Calu3 (cell line): ENCODE results near the gene RHOH. TPM values are rescaled to one million over a fixed set of nuclear protein-coding genes. Genes with fewer than 3 reads are reported as not detected.

ENCODE experiments used
- BruUV-seq: library from RNA; stranded (reverse); fragments of 400-500 nt; replicated peaks from 2 replicates; lab custom pipeline; 2021; lab: Mats Ljungman, UMichigan
- CTCF ChIA-PET: fragments of 300-600 bp; sonication (Branson Sonifier 250); formaldehyde crosslinking; loops from one replicate; lab custom pipeline; 2022; ENCODE audit warnings: antibody characterized with exemption; lab: Charles Lee
- DNase-seq: peaks from one replicate; pipeline ENCODE4 v3.0.0; 2022
- H3K27ac Mint-ChIP-seq: one replicate; pipeline ENCODE4 v1.8.0; 2022; ENCODE audit warnings: mixed read lengths; ENCODE audit not compliant: unreplicated experiment
- H3K27me3 Mint-ChIP-seq: one replicate; pipeline ENCODE4 v1.8.0; 2022; ENCODE audit warnings: mixed read lengths; ENCODE audit not compliant: unreplicated experiment
- H3K36me3 Mint-ChIP-seq: one replicate; pipeline ENCODE4 v1.8.0; 2022; ENCODE audit warnings: mild to moderate bottlenecking, moderate library complexity, mixed read lengths; ENCODE audit not compliant: insufficient read depth, unreplicated experiment
- H3K4me1 Mint-ChIP-seq: one replicate; pipeline ENCODE4 v1.8.0; 2022; ENCODE audit warnings: mild to moderate bottlenecking, low read depth, mixed read lengths; ENCODE audit not compliant: unreplicated experiment
- H3K4me3 Mint-ChIP-seq: one replicate; pipeline ENCODE4 v1.8.0; 2022; ENCODE audit warnings: mild to moderate bottlenecking, low read depth, moderate library complexity, mixed read lengths; ENCODE audit not compliant: unreplicated experiment
- H3K9me3 Mint-ChIP-seq: one replicate; pipeline ENCODE4 v1.8.0; 2022; ENCODE audit warnings: low read depth, mixed read lengths; ENCODE audit not compliant: unreplicated experiment
- intact Hi-C: fragments of 100-400 bp; cut with micrococcal nuclease; formaldehyde crosslinking; loops from one replicate; pipeline ENCODE4 v1.10.0; 2022; ENCODE audit not compliant: unreplicated experiment
- total RNA-seq: library from RNA; stranded (reverse); gene quantifications from 2 replicates; pipeline ENCODE4 v1.2.3, GENCODE V29; 2022
- TF ChIP-seq, protein P1 (sequence below): fragments of 200-600 bp; IDR thresholded peaks from one replicate; pipeline ENCODE4 v1.8.0; 2022; ENCODE audit warnings: antibody characterized with exemption; ENCODE audit not compliant: unreplicated experiment

The RHOH gene
- total RNA-seq, 1 experiment from 2014 or later = not detected

DNA sequence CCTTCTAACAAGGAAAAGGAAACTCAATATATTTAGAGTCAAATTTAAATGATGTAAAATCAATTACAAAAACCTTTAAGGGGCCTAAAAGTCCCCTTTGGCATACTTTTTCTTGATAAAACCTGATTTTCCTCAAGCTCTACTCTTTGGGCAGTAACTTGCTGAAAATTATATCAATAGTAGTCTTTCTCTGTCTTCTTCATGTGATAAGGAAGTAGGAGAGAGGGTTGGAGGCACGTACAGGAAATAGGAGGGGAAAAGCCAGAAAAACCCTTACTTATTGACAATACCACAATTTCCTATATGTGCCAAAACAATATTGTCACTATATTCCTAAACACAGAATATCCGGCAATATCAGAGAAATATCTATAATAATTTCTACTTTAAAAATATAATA, 9.6 kb downstream of the RHOH start:
- TF ChIP-seq, protein P1, sequence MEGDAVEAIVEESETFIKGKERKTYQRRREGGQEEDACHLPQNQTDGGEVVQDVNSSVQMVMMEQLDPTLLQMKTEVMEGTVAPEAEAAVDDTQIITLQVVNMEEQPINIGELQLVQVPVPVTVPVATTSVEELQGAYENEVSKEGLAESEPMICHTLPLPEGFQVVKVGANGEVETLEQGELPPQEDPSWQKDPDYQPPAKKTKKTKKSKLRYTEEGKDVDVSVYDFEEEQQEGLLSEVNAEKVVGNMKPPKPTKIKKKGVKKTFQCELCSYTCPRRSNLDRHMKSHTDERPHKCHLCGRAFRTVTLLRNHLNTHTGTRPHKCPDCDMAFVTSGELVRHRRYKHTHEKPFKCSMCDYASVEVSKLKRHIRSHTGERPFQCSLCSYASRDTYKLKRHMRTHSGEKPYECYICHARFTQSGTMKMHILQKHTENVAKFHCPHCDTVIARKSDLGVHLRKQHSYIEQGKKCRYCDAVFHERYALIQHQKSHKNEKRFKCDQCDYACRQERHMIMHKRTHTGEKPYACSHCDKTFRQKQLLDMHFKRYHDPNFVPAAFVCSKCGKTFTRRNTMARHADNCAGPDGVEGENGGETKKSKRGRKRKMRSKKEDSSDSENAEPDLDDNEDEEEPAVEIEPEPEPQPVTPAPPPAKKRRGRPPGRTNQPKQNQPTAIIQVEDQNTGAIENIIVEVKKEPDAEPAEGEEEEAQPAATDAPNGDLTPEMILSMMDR = no peak
- Mint-ChIP-seq H3K9me3 (no peaks in the 10 kb centered on the region), H3K36me3 (no peaks in the 10 kb centered on the region), H3K27me3 (no peaks in the 10 kb centered on the region), H3K27ac (no peak overlapping the region), H3K4me3 (no peak overlapping the region), H3K4me1 (no peaks in the 10 kb centered on the region)
- no TSS peak for BruUV-seq
- intact Hi-C loops = no loop called here
- CTCF ChIA-PET = no interaction called here
- no peak for DNase-seq

DNA sequence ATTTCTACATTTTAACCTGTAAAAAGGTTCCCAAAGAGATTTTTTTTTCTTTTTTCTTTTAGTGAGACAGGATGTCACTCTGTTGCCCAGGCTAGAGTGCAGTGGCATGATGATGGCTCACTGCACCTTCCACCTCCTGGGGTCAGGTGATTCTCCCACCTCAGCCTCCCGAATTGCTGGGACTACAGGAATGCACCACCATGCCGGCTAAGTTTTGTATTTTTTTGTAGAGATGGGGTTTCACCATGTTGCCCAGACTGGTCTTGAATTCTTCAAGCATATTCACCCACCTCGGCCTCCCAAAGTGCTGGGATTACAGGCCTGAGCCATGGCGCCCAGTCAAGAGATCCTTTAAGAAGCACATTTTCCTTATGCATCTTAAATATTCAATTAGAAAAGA, 12.6 kb downstream of the RHOH start:
- H3K27ac Mint-ChIP-seq = no peak overlapping the region
- no peak overlapping the region for H3K4me3 Mint-ChIP-seq
- TF ChIP-seq, protein P1 = no peak
- no peaks in the 10 kb centered on the region for H3K4me1 Mint-ChIP-seq
- intact Hi-C loops = no loop called here
- H3K36me3 Mint-ChIP-seq = no peaks in the 10 kb centered on the region
- H3K27me3 Mint-ChIP-seq = no peaks in the 10 kb centered on the region
- CTCF ChIA-PET = no interaction called here
- H3K9me3 Mint-ChIP-seq = no peaks in the 10 kb centered on the region
- no peak for DNase-seq
- BruUV-seq = no TSS peak

DNA sequence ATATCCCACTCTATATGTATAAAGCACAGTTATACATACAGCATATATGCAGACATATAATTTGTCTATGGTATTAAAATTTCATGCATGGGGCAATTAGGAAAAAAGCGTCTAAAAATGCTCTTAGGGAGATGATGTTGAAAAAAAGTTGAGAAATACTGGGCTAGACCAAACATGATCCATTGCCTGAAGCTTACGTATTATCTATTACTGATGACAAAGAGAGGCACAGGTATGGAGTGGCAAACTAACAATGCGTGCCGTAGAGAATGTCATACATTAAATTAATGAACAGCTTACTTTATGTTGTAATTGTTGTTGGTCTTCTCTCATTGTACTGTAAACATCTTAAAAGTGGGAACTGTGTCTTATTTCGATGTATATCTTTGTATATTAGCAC, 13.9 kb downstream of the RHOH start:
- BruUV-seq = no TSS peak
- Mint-ChIP-seq H3K9me3 (no peaks in the 10 kb centered on the region), H3K4me1 (no peaks in the 10 kb centered on the region), H3K27me3 (no peaks in the 10 kb centered on the region), H3K27ac (no peak overlapping the region), H3K36me3 (no peaks in the 10 kb centered on the region), H3K4me3 (no peak overlapping the region)
- TF ChIP-seq, protein P1 = no peak
- intact Hi-C loops = no loop called here
- CTCF ChIA-PET = no interaction called here
- DNase-seq = no peak

DNA sequence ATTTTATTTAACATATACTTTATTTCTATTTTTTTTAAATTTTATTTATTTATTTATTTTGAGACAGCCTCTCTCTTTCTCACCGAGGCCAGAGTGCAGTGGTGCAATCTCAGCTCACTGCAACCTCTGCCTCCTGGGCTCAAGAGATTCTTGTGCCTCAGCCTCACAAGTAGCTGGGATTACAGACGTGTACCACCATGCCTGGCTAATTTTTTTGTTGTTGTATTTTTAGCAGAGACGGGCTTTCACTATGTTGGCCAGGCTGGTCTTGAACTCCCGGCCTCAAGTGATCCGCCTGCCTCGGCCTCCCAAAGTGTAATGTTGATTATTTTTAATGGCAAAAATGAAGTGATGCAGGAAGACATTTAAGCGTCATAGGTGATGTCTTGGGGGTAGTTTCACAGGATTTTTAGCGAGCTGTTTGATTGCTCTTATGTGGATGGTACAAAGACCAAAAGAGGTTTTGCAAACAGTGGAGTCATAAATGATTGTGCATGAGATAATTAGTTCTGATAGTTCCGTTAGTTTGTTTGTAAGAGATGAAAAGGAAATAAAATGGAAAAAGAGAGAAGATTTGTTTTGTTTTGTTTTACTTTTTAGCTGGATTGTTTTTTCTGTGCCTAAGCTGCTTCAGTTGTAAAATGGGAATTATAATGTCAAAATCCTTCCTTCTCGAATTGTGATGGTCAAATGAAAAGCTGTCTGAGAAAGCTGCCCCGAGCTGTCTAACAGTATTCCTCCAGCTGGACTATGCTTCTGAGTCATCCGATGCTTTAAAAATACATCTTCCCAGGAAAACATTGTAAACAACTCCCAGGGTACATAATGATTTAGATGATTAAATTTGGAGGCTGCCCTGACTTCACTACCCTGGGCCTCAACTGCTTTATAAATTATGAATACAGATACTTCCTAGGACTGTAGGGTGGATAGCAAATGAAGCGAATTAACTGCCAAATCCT, 14.7 kb downstream of the RHOH start:
- no peak overlapping the region for H3K4me3 Mint-ChIP-seq
- no peak overlapping the region for H3K27ac Mint-ChIP-seq
- H3K27me3 Mint-ChIP-seq = no peaks in the 10 kb centered on the region
- no TSS peak for BruUV-seq
- TF ChIP-seq, protein P1 = no peak
- intact Hi-C loops = no loop called here
- no peaks in the 10 kb centered on the region for H3K4me1 Mint-ChIP-seq
- CTCF ChIA-PET = no interaction called here
- H3K9me3 Mint-ChIP-seq = no peaks in the 10 kb centered on the region
- DNase-seq = no peak
- no peaks in the 10 kb centered on the region for H3K36me3 Mint-ChIP-seq
